ENCODE data around the gene CMSS1. TPM values are rescaled to one million over a fixed set of nuclear protein-coding genes. Genes with fewer than 3 reads are reported as not detected.

CMSS1 gene
- total RNA-seq, 5 donors from 2014 or later (not counting 1 experiment from before 2014, with no cell fraction given), result 16.2 to 22.0 (median 18.3) TPM

- no peaks in the 10 kb centered on the region for H3K9me3 ChIP-seq
- WGBS (ENCODE audit: insufficient coverage), result 100% methylated on average over 1 of the region's 2 CpGs
- no peak overlapping the region for H3K4me3 ChIP-seq (ENCODE audit: control insufficient read depth in 1 of 2, extremely low read depth in 1 of 2, low read length in 1 of 2)
- DNase-seq, result no peak
- peaks cover 0 to 4% of the 10 kb centered on the region in 2 donors for H3K36me3 ChIP-seq (ENCODE audit: control insufficient read depth in 2 of 2, extremely low read depth in 1 of 2, insufficient read depth in 1 of 2, low read length in 1 of 2)
- H3K27me3 ChIP-seq (replicated peaks in 1 of 2; ENCODE audit: control insufficient read depth in 2 of 2, extremely low read depth in 1 of 2, insufficient read depth in 2 of 2, low read length in 1 of 2), result no peaks in the 10 kb centered on the region
- Mint-ChIP-seq H3K9me3 (peaks cover 15 to 22% (median 16%) of the 10 kb centered on the region in 3 donors), H3K4me3 (no peak overlapping the region), H3K4me1 (no peaks in the 10 kb centered on the region), H3K36me3 (peaks cover 60% of the 10 kb centered on the region), H3K27me3 (no peaks in the 10 kb centered on the region), H3K27ac (no peak overlapping the region)
- ChIA-PET CTCF (interaction anchor here in 1 of 2 donors (0.6 kb wide), 1 partner anchor 87 kb away, joined by 5 read pairs; no protein-coding TSS in a partner anchor), POLR2A (interaction anchor here in 1 of 2 donors (0.6 kb wide), 1 partner anchor 36 kb away, joined by 8 read pairs; no protein-coding TSS in a partner anchor)
- no peaks in the 10 kb centered on the region for H3K4me1 ChIP-seq (ENCODE audit: control insufficient read depth in 1 of 2, extremely low read depth in 1 of 2, insufficient read depth in 2 of 2, low read length in 2 of 2)
- ATAC-seq (replicated peaks in 1 of 4), result no peak
- no peak overlapping the region for H3K27ac ChIP-seq (ENCODE audit: low read length)
Observed at GRCh38 chr3:100157685-100158084, 340.0 kb downstream of the CMSS1 start.

GRCh38 chr3:100158918-100159330 lies 341.3 kb downstream of the CMSS1 start:
- ChIA-PET CTCF (no interaction called here), POLR2A (no interaction called here)
- Mint-ChIP-seq H3K27me3 (no peaks in the 10 kb centered on the region), H3K9me3 (peaks cover 11 to 18% (median 16%) of the 10 kb centered on the region in 3 donors), H3K4me3 (no peak overlapping the region), H3K27ac (no peak overlapping the region), H3K36me3 (peaks cover 53% of the 10 kb centered on the region), H3K4me1 (no peaks in the 10 kb centered on the region)
- Histone ChIP-seq H3K36me3 (ENCODE audit: control insufficient read depth in 2 of 2, extremely low read depth in 1 of 2, insufficient read depth in 1 of 2, low read length in 1 of 2) (no peaks in the 10 kb centered on the region), H3K9me3 (no peaks in the 10 kb centered on the region), H3K4me3 (ENCODE audit: control insufficient read depth in 1 of 2, extremely low read depth in 1 of 2, low read length in 1 of 2) (no peak overlapping the region), H3K27ac (ENCODE audit: low read length) (no peak overlapping the region), H3K27me3 (replicated peaks in 1 of 2; ENCODE audit: control insufficient read depth in 2 of 2, extremely low read depth in 1 of 2, insufficient read depth in 2 of 2, low read length in 1 of 2) (no peaks in the 10 kb centered on the region), H3K4me1 (ENCODE audit: control insufficient read depth in 1 of 2, extremely low read depth in 1 of 2, insufficient read depth in 2 of 2, low read length in 2 of 2) (no peaks in the 10 kb centered on the region)
- WGBS (ENCODE audit: insufficient coverage), result 83% methylated on average over 1 of the region's 2 CpGs
- ATAC-seq (replicated peaks in 1 of 4) (no peak), DNase-seq (no peak)

GRCh38 chr3:100159331-100160153 lies 341.9 kb downstream of the CMSS1 start:
- H3K27me3 ChIP-seq (replicated peaks in 1 of 2; ENCODE audit: control insufficient read depth in 2 of 2, extremely low read depth in 1 of 2, insufficient read depth in 2 of 2, low read length in 1 of 2), result no peaks in the 10 kb centered on the region
- 44% methylated on average over 1 of the region's 4 CpGs for WGBS (ENCODE audit: insufficient coverage)
- ChIA-PET CTCF (no interaction called here), POLR2A (no interaction called here)
- no peaks in the 10 kb centered on the region for H3K36me3 ChIP-seq (ENCODE audit: control insufficient read depth in 2 of 2, extremely low read depth in 1 of 2, insufficient read depth in 1 of 2, low read length in 1 of 2)
- Mint-ChIP-seq H3K9me3 (peaks cover 11 to 18% (median 16%) of the 10 kb centered on the region in 3 donors), H3K4me3 (no peak overlapping the region), H3K27me3 (no peaks in the 10 kb centered on the region), H3K4me1 (no peaks in the 10 kb centered on the region), H3K27ac (no peak overlapping the region), H3K36me3 (peaks cover 58% of the 10 kb centered on the region)
- H3K27ac ChIP-seq (ENCODE audit: low read length), result no peak overlapping the region
- no peak for ATAC-seq (replicated peaks in 1 of 4)
- H3K4me3 ChIP-seq (ENCODE audit: control insufficient read depth in 1 of 2, extremely low read depth in 1 of 2, low read length in 1 of 2), result no peak overlapping the region
- H3K9me3 ChIP-seq, result no peaks in the 10 kb centered on the region
- no peaks in the 10 kb centered on the region for H3K4me1 ChIP-seq (ENCODE audit: control insufficient read depth in 1 of 2, extremely low read depth in 1 of 2, insufficient read depth in 2 of 2, low read length in 2 of 2)
- no peak for DNase-seq

- no CpG with 5 or more reads among the region's 2 CpGs for WGBS (ENCODE audit: insufficient coverage)
Observed at GRCh38 chr3:100160521-100160920, 342.9 kb downstream of the CMSS1 start.

GRCh38 chr3:100163787-100164186 lies 346.1 kb downstream of the CMSS1 start:
- no peak for DNase-seq
- Histone ChIP-seq H3K4me3 (ENCODE audit: control insufficient read depth in 1 of 2, extremely low read depth in 1 of 2, low read length in 1 of 2) (no peak overlapping the region), H3K27ac (ENCODE audit: low read length) (no peak overlapping the region), H3K36me3 (ENCODE audit: control insufficient read depth in 2 of 2, extremely low read depth in 1 of 2, insufficient read depth in 1 of 2, low read length in 1 of 2) (peaks cover 0 to 4% of the 10 kb centered on the region in 2 donors), H3K4me1 (ENCODE audit: control insufficient read depth in 1 of 2, extremely low read depth in 1 of 2, insufficient read depth in 2 of 2, low read length in 2 of 2) (no peaks in the 10 kb centered on the region), H3K27me3 (replicated peaks in 1 of 2; ENCODE audit: control insufficient read depth in 2 of 2, extremely low read depth in 1 of 2, insufficient read depth in 2 of 2, low read length in 1 of 2) (no peaks in the 10 kb centered on the region), H3K9me3 (no peaks in the 10 kb centered on the region)
- ChIA-PET CTCF (no interaction called here), POLR2A (no interaction called here)
- Mint-ChIP-seq H3K27me3 (no peaks in the 10 kb centered on the region), H3K4me3 (no peak overlapping the region), H3K4me1 (no peaks in the 10 kb centered on the region), H3K27ac (no peak overlapping the region), H3K9me3 (no peaks in the 10 kb centered on the region), H3K36me3 (peaks cover 44% of the 10 kb centered on the region)
- no peak for ATAC-seq (replicated peaks in 1 of 4)
- 83% methylated on average over 1 of the region's 2 CpGs for WGBS (ENCODE audit: insufficient coverage)

More at GRCh38 chr3:100160521-100160920, 342.9 kb downstream of the CMSS1 start:
- no peak overlapping the region for H3K27ac Mint-ChIP-seq
- Histone ChIP-seq H3K9me3 (no peaks in the 10 kb centered on the region), H3K4me1 (ENCODE audit: control insufficient read depth in 1 of 2, extremely low read depth in 1 of 2, insufficient read depth in 2 of 2, low read length in 2 of 2) (no peaks in the 10 kb centered on the region), H3K36me3 (ENCODE audit: control insufficient read depth in 2 of 2, extremely low read depth in 1 of 2, insufficient read depth in 1 of 2, low read length in 1 of 2) (no peaks in the 10 kb centered on the region), H3K27me3 (replicated peaks in 1 of 2; ENCODE audit: control insufficient read depth in 2 of 2, extremely low read depth in 1 of 2, insufficient read depth in 2 of 2, low read length in 1 of 2) (no peaks in the 10 kb centered on the region), H3K27ac (ENCODE audit: low read length) (no peak overlapping the region), H3K4me3 (ENCODE audit: control insufficient read depth in 1 of 2, extremely low read depth in 1 of 2, low read length in 1 of 2) (no peak overlapping the region)
- no peaks in the 10 kb centered on the region for H3K27me3 Mint-ChIP-seq
- ATAC-seq (replicated peaks in 1 of 4) (no peak), DNase-seq (no peak)
- CTCF ChIA-PET, result no interaction called here
- H3K4me1 Mint-ChIP-seq, result no peaks in the 10 kb centered on the region
- peaks cover 53% of the 10 kb centered on the region for H3K36me3 Mint-ChIP-seq
- H3K9me3 Mint-ChIP-seq, result peaks cover 5 to 10% (median 10%) of the 10 kb centered on the region in 3 donors
- POLR2A ChIA-PET, result no interaction called here
- no peak overlapping the region for H3K4me3 Mint-ChIP-seq

- Mint-ChIP-seq H3K36me3 (peaks cover 51% of the 10 kb centered on the region), H3K4me1 (no peaks in the 10 kb centered on the region), H3K27ac (no peak overlapping the region), H3K4me3 (no peak overlapping the region), H3K27me3 (no peaks in the 10 kb centered on the region), H3K9me3 (no peaks in the 10 kb centered on the region)
- ChIA-PET POLR2A (no interaction called here), CTCF (interaction anchor here in 1 of 2 donors (0.6 kb wide), 1 partner anchor 21 kb away, joined by 5 read pairs; no protein-coding TSS in a partner anchor)
- DNase-seq (no peak), ATAC-seq (replicated peaks in 1 of 4) (no peak)
- Histone ChIP-seq H3K4me3 (ENCODE audit: control insufficient read depth in 1 of 2, extremely low read depth in 1 of 2, low read length in 1 of 2) (no peak overlapping the region), H3K9me3 (no peaks in the 10 kb centered on the region), H3K36me3 (ENCODE audit: control insufficient read depth in 2 of 2, extremely low read depth in 1 of 2, insufficient read depth in 1 of 2, low read length in 1 of 2) (peaks cover 0 to 4% of the 10 kb centered on the region in 2 donors), H3K4me1 (ENCODE audit: control insufficient read depth in 1 of 2, extremely low read depth in 1 of 2, insufficient read depth in 2 of 2, low read length in 2 of 2) (no peaks in the 10 kb centered on the region), H3K27me3 (replicated peaks in 1 of 2; ENCODE audit: control insufficient read depth in 2 of 2, extremely low read depth in 1 of 2, insufficient read depth in 2 of 2, low read length in 1 of 2) (no peaks in the 10 kb centered on the region), H3K27ac (ENCODE audit: low read length) (no peak overlapping the region)
- WGBS (ENCODE audit: insufficient coverage), result no CpG with 5 or more reads among the region's 3 CpGs
Observed at GRCh38 chr3:100164743-100165142, 347.1 kb downstream of the CMSS1 start.
